Activated naive CD8-positive, alpha-beta T cell treated with anti-CD3 and anti-CD28 coated beads, Interleukin-2, amount 50 U/mL, for 16 hours (primary cell): Measurements from ENCODE around the gene VCAN.

Experiments used
- DNase-seq: peaks from one replicate; pipeline ENCODE4 v3.0.0-alpha.2; 2020; ENCODE audit warnings: low read depth, low spot score

Gene VCAN

GRCh38 chr5:83564069-83564749 is 92.7 kb downstream of the VCAN start:
- no peak for DNase-seq

GRCh38 chr5:83567741-83568140 is 96.2 kb downstream of the VCAN start:
- no peak for DNase-seq

- no peak for DNase-seq
These were observed 96.6 kb downstream of the VCAN start for GRCh38 chr5:83568186-83568585.

GRCh38 chr5:83570916-83571315 is 99.4 kb downstream of the VCAN start:
- DNase-seq = no peak

- DNase-seq = no peak
These were observed 100.7 kb downstream of the VCAN start for GRCh38 chr5:83572271-83572670.

- DNase-seq = no peak
These were observed 104.8 kb downstream of the VCAN start for GRCh38 chr5:83576341-83576740.

- no peak for DNase-seq
These were observed 105.6 kb downstream of the VCAN start for GRCh38 chr5:83577036-83577636.

- DNase-seq = no peak
These were observed 112.3 kb downstream of the VCAN start for GRCh38 chr5:83583859-83584258.

GRCh38 chr5:83586874-83587776 is 115.6 kb downstream of the VCAN start:
- no peak for DNase-seq

GRCh38 chr5:83589786-83590185 is 118.2 kb downstream of the VCAN start:
- DNase-seq = no peak

GRCh38 chr5:83590966-83591365 is 119.4 kb downstream of the VCAN start:
- DNase-seq = no peak

GRCh38 chr5:83595217-83595616 is 123.7 kb downstream of the VCAN start:
- no peak for DNase-seq

GRCh38 chr5:83608122-83608521 is 136.6 kb downstream of the VCAN start:
- DNase-seq = no peak

GRCh38 chr5:83614841-83615240 is 143.3 kb downstream of the VCAN start:
- DNase-seq = no peak

- no peak for DNase-seq
These were observed 156.8 kb downstream of the VCAN start for GRCh38 chr5:83628360-83628759.
